AG10803 (cell line): ENCODE results near the gene CDH4.

ENCODE experiments used
- DNase-seq: peaks from one replicate; pipeline ENCODE4 v3.0.0; 2010; ENCODE audit warnings: low read depth
- H3K4me3 ChIP-seq: 2 replicates; pipeline ENCODE4 v1.5.1; 2011; ENCODE audit warnings: mild to moderate bottlenecking, low read length, control low read depth
- CTCF ChIP-seq: conservative IDR thresholded peaks from 2 replicates; pipeline ENCODE4 v1.5.1; 2011; ENCODE audit warnings: mild to moderate bottlenecking, low read length, control low read depth, inconsistent platforms

The CDH4 gene

GRCh38 chr20:61922936-61923335, 670.9 kb downstream of the CDH4 start:
- no peak overlapping the region for H3K4me3 ChIP-seq
- no peak for DNase-seq
- TF ChIP-seq CTCF, result no peak

- H3K4me3 ChIP-seq, result no peak overlapping the region
- DNase-seq, result no peak
- no peak for TF ChIP-seq CTCF
These were observed 671.5 kb downstream of the CDH4 start for GRCh38 chr20:61923371-61924166.

GRCh38 chr20:61924211-61924857, 672.3 kb downstream of the CDH4 start:
- no peak for TF ChIP-seq CTCF
- H3K4me3 ChIP-seq, result no peak overlapping the region
- DNase-seq, result no peak

GRCh38 chr20:61924858-61925554, 672.9 kb downstream of the CDH4 start:
- DNase-seq, result no peak
- no peak overlapping the region for H3K4me3 ChIP-seq
- no peak for TF ChIP-seq CTCF

- DNase-seq, result peak; percentile 9
- H3K4me3 ChIP-seq, result no peak overlapping the region
- TF ChIP-seq CTCF, result no peak
These were observed 673.6 kb downstream of the CDH4 start for GRCh38 chr20:61925555-61926252.

GRCh38 chr20:61926253-61926613, 674.2 kb downstream of the CDH4 start:
- TF ChIP-seq CTCF, result no peak

More at GRCh38 chr20:61926253-61926613, 674.2 kb downstream of the CDH4 start:
- H3K4me3 ChIP-seq, result no peak overlapping the region
- no peak for DNase-seq
